Activated T-cell treated with anti-CD3 and anti-CD28 coated beads, Interleukin-2, amount 50 U/mL, for 4 hours (primary cell): Measurements from ENCODE around the gene RYK. TPM values are rescaled to one million over a fixed set of nuclear protein-coding genes. Genes with fewer than 3 reads are reported as not detected.

Source experiments
- ATAC-seq, 2 donors: fragments of 200-7000 bp; cut with Tn5 transposase; one replicate each; pipeline ENCODE4 v1.10.0; 2021
- DNase-seq: peaks from one replicate; pipeline ENCODE4 v3.0.0-alpha.2; 2020
- H3K27me3 Mint-ChIP-seq: one replicate; pipeline ENCODE4 v1.8.0; 2021; ENCODE audit warnings: low read depth, mixed read lengths
- H3K36me3 Mint-ChIP-seq: one replicate; pipeline ENCODE4 v1.8.0; 2022; ENCODE audit warnings: mixed read lengths; ENCODE audit not compliant: insufficient read depth
- H3K4me1 Mint-ChIP-seq: one replicate; pipeline ENCODE4 v1.8.0; 2021; ENCODE audit warnings: low read depth, mixed read lengths
- H3K4me3 Mint-ChIP-seq: one replicate; pipeline ENCODE4 v1.8.0; 2021; ENCODE audit warnings: mild to moderate bottlenecking, moderate library complexity, mixed read lengths
- H3K9me3 Mint-ChIP-seq: one replicate; pipeline ENCODE4 v1.8.0; 2021; ENCODE audit warnings: mixed read lengths
- total RNA-seq, 3 donors: library from RNA; stranded (reverse); gene quantifications; one replicate each; pipeline ENCODE4 v1.2.1, GENCODE V29; 2021

The RYK gene
- total RNA-seq, 3 donors from 2014 or later: 29.8 to 38.8 (median 38.1) TPM

DNA sequence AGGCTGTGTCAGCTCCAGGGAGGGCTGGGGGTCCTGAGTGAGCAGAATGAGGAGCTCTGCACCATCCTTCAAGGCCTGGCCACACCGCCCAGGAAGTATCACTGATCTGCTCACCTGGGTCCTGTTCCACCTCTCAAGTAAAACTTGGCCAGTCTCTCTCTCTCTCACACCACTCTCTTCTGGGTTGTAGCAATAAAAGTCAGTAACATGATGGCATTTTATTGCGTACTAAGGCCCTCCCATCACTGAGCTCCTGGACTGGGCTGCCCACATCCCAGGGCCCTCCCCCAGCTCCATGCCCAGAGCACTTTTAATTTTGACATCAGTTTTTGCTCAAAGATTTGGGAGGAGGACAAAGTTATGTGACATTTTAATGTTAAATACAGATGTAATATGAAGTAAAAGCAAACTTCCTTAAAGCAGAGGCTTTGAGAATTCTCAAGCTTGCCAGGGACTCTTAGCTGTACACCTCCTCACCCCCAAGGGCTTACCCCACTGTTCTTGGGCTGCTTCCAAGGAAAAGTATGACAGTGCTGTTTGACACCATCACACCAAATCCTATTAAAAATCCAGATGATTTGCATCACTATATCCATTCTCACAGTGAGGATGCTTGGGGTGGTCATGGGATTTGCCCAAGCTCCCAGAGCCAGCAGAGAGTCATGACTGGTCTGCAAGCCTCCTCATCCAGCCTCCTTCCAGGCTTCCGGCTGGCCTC is 115.8 kb downstream of the RYK start:
- peaks cover 9% of the 10 kb centered on the region for H3K36me3 Mint-ChIP-seq
- ATAC-seq (no peak), DNase-seq (no peak)
- H3K4me1 Mint-ChIP-seq: no peaks in the 10 kb centered on the region
- H3K4me3 Mint-ChIP-seq: no peak overlapping the region
- H3K9me3 Mint-ChIP-seq: peaks cover 22% of the 10 kb centered on the region
- no peaks in the 10 kb centered on the region for H3K27me3 Mint-ChIP-seq

- ATAC-seq: no peak
- no peak for DNase-seq
- peaks cover 22% of the 10 kb centered on the region for H3K9me3 Mint-ChIP-seq
- H3K4me3 Mint-ChIP-seq: no peak overlapping the region
- H3K27me3 Mint-ChIP-seq: no peaks in the 10 kb centered on the region
- H3K4me1 Mint-ChIP-seq: no peaks in the 10 kb centered on the region
- peaks cover 9% of the 10 kb centered on the region for H3K36me3 Mint-ChIP-seq
Measured at GRCh38 chr3:134134240-134134639, 116.4 kb downstream of the RYK start.

- Mint-ChIP-seq H3K9me3 (peaks cover 12% of the 10 kb centered on the region), H3K4me1 (no peaks in the 10 kb centered on the region), H3K4me3 (no peak overlapping the region), H3K36me3 (peaks cover 8% of the 10 kb centered on the region), H3K27me3 (no peaks in the 10 kb centered on the region)
- DNase-seq (no peak), ATAC-seq (no peak)
Measured at GRCh38 chr3:134132961-134133360, 117.7 kb downstream of the RYK start.

DNA sequence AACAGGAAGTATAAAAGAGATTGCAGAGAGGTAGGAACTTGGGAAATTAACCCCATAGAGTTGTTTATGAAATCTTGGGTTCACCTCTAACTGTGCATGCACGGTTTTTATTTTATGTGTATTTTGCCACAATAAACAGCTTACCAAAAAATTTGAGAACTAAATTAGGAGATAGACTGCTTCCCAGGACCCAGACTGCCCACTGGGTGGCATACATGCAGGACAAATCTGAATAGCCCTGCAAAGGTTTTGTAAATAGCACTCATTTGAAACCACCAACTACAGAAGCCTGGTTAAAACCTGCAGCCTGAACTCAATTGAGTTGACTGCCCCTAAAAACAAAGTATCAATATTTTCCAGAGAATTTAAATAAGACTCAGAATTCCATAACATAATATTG is 124.5 kb downstream of the RYK start:
- Mint-ChIP-seq H3K27me3 (peaks cover 3% of the 10 kb centered on the region), H3K36me3 (peaks cover 12% of the 10 kb centered on the region), H3K9me3 (peaks cover 29% of the 10 kb centered on the region), H3K4me3 (no peak overlapping the region), H3K4me1 (no peaks in the 10 kb centered on the region)
- DNase-seq (no peak), ATAC-seq (no peak)

DNA sequence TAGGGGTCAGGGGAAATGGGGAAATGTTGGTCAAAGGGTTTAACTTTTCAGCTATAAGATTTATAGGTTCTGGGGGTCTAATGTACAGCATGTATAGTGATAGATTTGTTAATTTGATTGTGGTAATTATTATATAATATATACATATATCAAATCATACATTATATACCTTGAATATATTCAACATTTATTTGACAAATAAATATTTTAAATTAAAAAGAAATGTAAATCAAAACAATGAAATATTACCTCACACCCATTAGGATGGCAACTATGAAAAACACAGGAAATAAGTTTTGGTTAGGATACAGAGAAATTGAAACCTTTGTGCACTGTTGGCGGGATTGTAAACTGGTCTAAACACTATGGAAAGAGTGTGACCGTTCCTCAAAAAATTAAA is 135.9 kb downstream of the RYK start:
- Mint-ChIP-seq H3K9me3 (peaks cover 38% of the 10 kb centered on the region), H3K27me3 (no peaks in the 10 kb centered on the region)

GRCh38 chr3:134111616-134112015 is 139.0 kb downstream of the RYK start:
- no peak for ATAC-seq
- Mint-ChIP-seq H3K4me3 (no peak overlapping the region), H3K4me1 (no peaks in the 10 kb centered on the region), H3K9me3 (peaks cover 18% of the 10 kb centered on the region), H3K36me3 (peaks cover 2% of the 10 kb centered on the region), H3K27me3 (peaks cover 2% of the 10 kb centered on the region)
- DNase-seq: no peak

More for the DNA sequence above, 135.9 kb downstream of the RYK start:
- Mint-ChIP-seq H3K4me1 (no peaks in the 10 kb centered on the region), H3K36me3 (peaks cover 2% of the 10 kb centered on the region), H3K4me3 (no peak overlapping the region)
- DNase-seq: no peak
- no peak for ATAC-seq

- no peak overlapping the region for H3K4me3 Mint-ChIP-seq
- H3K36me3 Mint-ChIP-seq: peaks cover 2% of the 10 kb centered on the region
- peaks cover 18% of the 10 kb centered on the region for H3K9me3 Mint-ChIP-seq
- no peaks in the 10 kb centered on the region for H3K4me1 Mint-ChIP-seq
- ATAC-seq: no peak
- peaks cover 2% of the 10 kb centered on the region for H3K27me3 Mint-ChIP-seq
- DNase-seq: no peak
Measured at GRCh38 chr3:134110963-134111362, 139.7 kb downstream of the RYK start.

Other genes starting within 250 kb of the RYK start
- gene SLCO2A1, start 220.9 kb downstream of the RYK start, total RNA-seq: under 1 TPM in 2 of 3 donors, not detected in 1; 0.08 to 0.15 TPM
- gene AMOTL2, start 123.6 kb upstream of the RYK start, total RNA-seq: under 1 TPM; 0.16 to 0.87 (median 0.20) TPM
- gene ANAPC13, start 235.1 kb upstream of the RYK start, total RNA-seq: 10 to 100 TPM; 44.1 to 47.6 (median 47.1) TPM
- gene CEP63, start 235.2 kb upstream of the RYK start, total RNA-seq: 10 to 100 TPM; 15.6 to 18.3 (median 17.6) TPM